ENCODE results near the gene FAM163B.
"Not testable (repeated sequence)": the region's sequence is repeated elsewhere in the genome, so short reads cannot be mapped to it uniquely, and the experiment has no call there.

Gene FAM163B

GRCh38 chr9:133571896-133572595 is 37.1 kb downstream of the FAM163B start:
- H3K36me3 ChIP-seq = no peaks in the 10 kb centered on the region
- H3K9me3 ChIP-seq = no peaks in the 10 kb centered on the region
- H3K27ac ChIP-seq = peak overlapping the region; percentile 38; the same call in 1 of the 2 replicates
- H3K27me3 ChIP-seq = peaks cover 6% of the 10 kb centered on the region; the same call in 1 of the 2 replicates
- H4K20me1 ChIP-seq = no peaks in the 10 kb centered on the region
- peak overlapping the region; percentile 99 for H3K4me2 ChIP-seq
- H3K9ac ChIP-seq = no peak overlapping the region
- TF ChIP-seq Cebpa-rat (IDR thresholded peaks at IDR 0.05) = no peak
- no peak overlapping the region for H3K4me3 ChIP-seq
- H3K4me1 ChIP-seq = peaks cover 96% of the 10 kb centered on the region

- Histone ChIP-seq H3K36me3 (no peaks in the 10 kb centered on the region), H3K4me2 (peak overlapping the region; percentile 75), H3K27ac (peak overlapping the region; percentile 38), H4K20me1 (no peaks in the 10 kb centered on the region), H3K27me3 (peaks cover 6% of the 10 kb centered on the region; the same call in 1 of the 2 replicates), H3K4me3 (no peak overlapping the region), H3K9me3 (no peaks in the 10 kb centered on the region), H3K4me1 (peaks cover 93% of the 10 kb centered on the region), H3K9ac (0 out of 2 replicates have a peak overlapping the region, but pooled peaks have one; percentile 19)
- no peak for TF ChIP-seq Cebpa-rat (IDR thresholded peaks at IDR 0.05)
Measured at GRCh38 chr9:133571391-133571890, 37.7 kb downstream of the FAM163B start.

GRCh38 chr9:133570691-133571080 is 38.5 kb downstream of the FAM163B start:
- Histone ChIP-seq H3K4me3 (no peak overlapping the region), H3K27me3 (peaks cover 6% of the 10 kb centered on the region; the same call in 1 of the 2 replicates), H3K4me1 (peaks cover 88% of the 10 kb centered on the region), H3K4me2 (peak overlapping the region; percentile 75), H3K9ac (no peak overlapping the region), H4K20me1 (no peaks in the 10 kb centered on the region), H3K36me3 (no peaks in the 10 kb centered on the region), H3K27ac (peak overlapping the region; percentile 38), H3K9me3 (no peaks in the 10 kb centered on the region)
- TF ChIP-seq Cebpa-rat (IDR thresholded peaks at IDR 0.05) = no peak

GRCh38 chr9:133569891-133570690 is 39.1 kb downstream of the FAM163B start:
- Histone ChIP-seq H3K9ac (no peak overlapping the region), H3K9me3 (no peaks in the 10 kb centered on the region), H4K20me1 (no peaks in the 10 kb centered on the region), H3K4me1 (peaks cover 88% of the 10 kb centered on the region), H3K4me2 (no peak overlapping the region), H3K36me3 (no peaks in the 10 kb centered on the region), H3K27ac (no peak overlapping the region; the same call in 1 of the 2 replicates), H3K27me3 (peaks cover 6% of the 10 kb centered on the region; the same call in 1 of the 2 replicates), H3K4me3 (no peak overlapping the region)
- no peak for TF ChIP-seq Cebpa-rat (IDR thresholded peaks at IDR 0.05)

DNA sequence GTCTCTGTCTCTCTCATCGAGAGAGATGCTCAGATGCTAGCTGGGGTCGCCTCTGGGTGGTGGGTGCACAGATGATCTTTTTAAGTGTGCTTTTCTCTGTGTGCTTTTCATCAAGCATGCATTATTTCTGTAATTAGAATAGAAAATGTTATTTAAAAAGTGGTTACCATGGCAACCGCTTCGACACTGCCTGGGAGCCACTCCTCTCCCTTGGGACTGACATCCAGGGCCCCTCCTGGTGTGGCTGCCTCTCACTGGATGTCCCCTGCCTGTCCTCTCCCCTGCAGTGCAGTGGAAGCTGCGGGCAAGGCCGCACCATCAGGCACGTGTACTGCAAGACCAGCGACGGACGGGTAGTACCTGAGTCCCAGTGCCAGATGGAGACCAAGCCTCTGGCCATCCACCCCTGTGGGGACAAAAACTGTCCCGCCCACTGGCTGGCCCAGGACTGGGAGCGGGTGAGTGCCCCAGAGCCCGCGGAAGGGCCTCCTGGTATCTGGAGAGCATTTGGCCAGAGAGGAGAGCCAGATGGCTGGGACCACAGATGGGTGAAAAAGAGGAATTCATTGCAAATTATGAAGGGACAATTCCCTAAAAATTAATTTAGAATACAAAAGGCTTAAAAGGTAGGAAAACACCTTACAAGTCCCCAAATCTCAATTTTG is 39.9 kb downstream of the FAM163B start:
- peak overlapping the region; percentile 85 for H3K4me2 ChIP-seq
- H3K9ac ChIP-seq = no peak overlapping the region
- no peaks in the 10 kb centered on the region for H4K20me1 ChIP-seq
- H3K4me1 ChIP-seq = peaks cover 85% of the 10 kb centered on the region
- TF ChIP-seq Cebpa-rat (IDR thresholded peaks at IDR 0.05) = no peak
- H3K36me3 ChIP-seq = no peaks in the 10 kb centered on the region
- peaks cover 6% of the 10 kb centered on the region; the same call in 1 of the 2 replicates for H3K27me3 ChIP-seq
- H3K4me3 ChIP-seq = no peak overlapping the region
- no peak overlapping the region for H3K27ac ChIP-seq
- no peaks in the 10 kb centered on the region for H3K9me3 ChIP-seq

DNA sequence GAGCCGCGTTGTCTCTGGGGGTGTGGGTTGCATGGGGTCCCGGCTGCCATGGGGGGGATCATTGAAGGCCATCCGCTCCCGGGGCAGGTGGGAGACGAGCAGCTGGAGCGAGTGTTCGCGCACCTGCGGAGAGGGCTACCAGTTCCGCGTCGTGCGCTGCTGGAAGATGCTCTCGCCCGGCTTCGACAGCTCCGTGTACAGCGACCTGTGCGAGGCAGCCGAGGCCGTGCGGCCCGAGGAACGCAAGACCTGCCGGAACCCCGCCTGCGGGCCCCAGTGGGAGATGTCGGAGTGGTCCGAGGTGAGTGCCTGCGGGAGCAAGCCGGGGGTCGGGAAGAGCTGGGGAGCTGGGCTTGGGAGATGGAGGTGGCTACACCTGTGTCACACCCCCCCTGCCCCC is 41.0 kb downstream of the FAM163B start:
- no peak overlapping the region for H3K4me3 ChIP-seq
- H3K9me3 ChIP-seq = no peaks in the 10 kb centered on the region
- TF ChIP-seq Cebpa-rat (IDR thresholded peaks at IDR 0.05) = no peak
- H3K4me2 ChIP-seq = peak overlapping the region; percentile 85
- peaks cover 6% of the 10 kb centered on the region; the same call in 1 of the 2 replicates for H3K27me3 ChIP-seq
- peaks cover 79% of the 10 kb centered on the region for H3K4me1 ChIP-seq
- no peak overlapping the region for H3K27ac ChIP-seq
- no peaks in the 10 kb centered on the region for H3K36me3 ChIP-seq
- no peaks in the 10 kb centered on the region for H4K20me1 ChIP-seq
- no peak overlapping the region for H3K9ac ChIP-seq

DNA sequence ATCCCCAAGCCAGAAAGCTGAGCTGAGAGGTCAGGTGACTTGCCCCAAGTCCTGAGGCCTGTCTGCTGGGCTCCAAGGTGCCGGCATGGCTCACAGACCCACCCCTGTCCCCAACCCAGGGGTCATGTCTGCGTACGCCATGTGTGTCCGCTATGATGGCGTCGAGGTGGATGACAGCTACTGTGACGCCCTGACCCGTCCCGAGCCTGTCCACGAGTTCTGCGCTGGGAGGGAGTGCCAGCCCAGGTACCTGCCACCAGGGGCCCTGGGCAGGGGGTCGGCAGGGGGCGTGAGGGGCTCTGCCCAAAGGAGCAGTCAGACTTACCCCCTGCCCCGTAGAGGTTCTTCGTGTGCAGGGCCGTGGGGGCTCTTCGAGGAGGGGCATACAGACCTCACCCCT is 42.4 kb downstream of the FAM163B start:
- H3K9ac ChIP-seq = no peak overlapping the region
- no peak overlapping the region for H3K4me2 ChIP-seq
- no peak overlapping the region for H3K4me3 ChIP-seq
- no peak for TF ChIP-seq Cebpa-rat (IDR thresholded peaks at IDR 0.05)
- no peaks in the 10 kb centered on the region for H3K9me3 ChIP-seq
- H3K36me3 ChIP-seq = no peaks in the 10 kb centered on the region
- no peaks in the 10 kb centered on the region for H4K20me1 ChIP-seq
- H3K4me1 ChIP-seq = peaks cover 79% of the 10 kb centered on the region
- no peak overlapping the region for H3K27ac ChIP-seq
- H3K27me3 ChIP-seq = peaks cover 6% of the 10 kb centered on the region; the same call in 1 of the 2 replicates

DNA sequence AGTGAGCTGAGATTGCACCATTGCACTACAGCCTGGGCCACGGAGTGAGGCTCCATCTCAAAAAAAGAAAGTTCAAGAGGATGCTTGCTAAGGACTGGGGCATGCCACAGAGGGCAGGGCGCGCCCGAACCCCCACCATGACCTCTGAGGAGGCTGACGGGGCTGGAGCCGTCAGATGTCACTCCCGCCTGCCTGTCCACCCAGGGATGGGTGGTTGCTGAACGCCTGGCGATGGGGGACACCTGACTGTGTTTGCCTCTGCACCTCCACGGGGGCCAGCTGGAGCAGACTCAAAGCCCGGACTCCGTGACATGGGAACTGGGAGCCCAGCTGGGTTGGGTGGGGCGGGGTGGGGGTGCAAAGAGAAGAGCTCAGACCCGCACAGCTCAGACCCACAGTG is 42.8 kb downstream of the FAM163B start:
- TF ChIP-seq Cebpa-rat (IDR thresholded peaks at IDR 0.05) = no peak
- no peaks in the 10 kb centered on the region for H4K20me1 ChIP-seq
- no peak overlapping the region for H3K4me3 ChIP-seq
- no peak overlapping the region for H3K9ac ChIP-seq
- H3K4me2 ChIP-seq = no peak overlapping the region
- no peak overlapping the region for H3K27ac ChIP-seq
- peaks cover 6% of the 10 kb centered on the region; the same call in 1 of the 2 replicates for H3K27me3 ChIP-seq
- H3K4me1 ChIP-seq = peaks cover 79% of the 10 kb centered on the region
- no peaks in the 10 kb centered on the region for H3K9me3 ChIP-seq
- H3K36me3 ChIP-seq = no peaks in the 10 kb centered on the region

DNA sequence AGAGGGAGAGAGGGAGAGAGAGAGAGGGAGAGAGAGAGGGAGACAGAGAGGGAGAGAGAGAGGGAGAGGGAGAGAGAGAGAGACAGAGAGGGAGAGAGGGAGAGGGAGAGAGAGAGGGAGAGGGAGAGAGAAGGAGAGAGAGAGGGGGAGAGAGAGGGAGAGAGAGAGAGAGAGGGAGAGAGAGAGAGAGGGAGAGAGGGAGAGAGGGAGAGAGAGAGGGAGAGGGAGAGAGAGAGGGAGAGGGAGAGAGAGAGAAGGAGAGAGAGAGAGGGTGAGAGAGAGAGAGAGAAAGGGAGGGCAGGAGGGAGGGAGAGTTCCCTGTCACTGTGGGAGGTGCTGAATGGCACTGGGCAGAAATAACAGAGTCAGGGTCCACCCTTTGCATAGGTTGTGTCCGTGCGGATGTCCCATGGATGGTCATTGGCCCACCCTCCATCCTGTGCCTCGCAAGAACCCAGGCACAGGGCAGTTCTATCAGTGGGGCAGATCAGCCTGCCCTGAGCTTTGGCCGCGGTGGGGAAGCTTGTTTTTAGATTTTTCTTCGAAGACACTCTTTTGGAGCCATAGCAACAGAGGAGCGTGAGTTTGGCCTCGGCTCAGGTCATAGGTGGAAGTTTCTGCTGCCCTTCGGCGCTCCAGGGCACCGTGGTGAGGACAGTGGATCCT is 44.6 kb downstream of the FAM163B start:
- no peaks in the 10 kb centered on the region for H3K36me3 ChIP-seq
- H3K27me3 ChIP-seq = peaks cover 6% of the 10 kb centered on the region; the same call in 1 of the 2 replicates
- no peak for TF ChIP-seq Cebpa-rat (IDR thresholded peaks at IDR 0.05)
- no peak overlapping the region for H3K4me3 ChIP-seq
- no peak overlapping the region for H3K27ac ChIP-seq
- H3K4me2 ChIP-seq = peak overlapping the region; percentile 4; the same call in 1 of the 2 replicates
- H4K20me1 ChIP-seq = no peaks in the 10 kb centered on the region
- no peaks in the 10 kb centered on the region for H3K9me3 ChIP-seq
- H3K9ac ChIP-seq = no peak overlapping the region
- H3K4me1 ChIP-seq = peaks cover 82% of the 10 kb centered on the region

DNA sequence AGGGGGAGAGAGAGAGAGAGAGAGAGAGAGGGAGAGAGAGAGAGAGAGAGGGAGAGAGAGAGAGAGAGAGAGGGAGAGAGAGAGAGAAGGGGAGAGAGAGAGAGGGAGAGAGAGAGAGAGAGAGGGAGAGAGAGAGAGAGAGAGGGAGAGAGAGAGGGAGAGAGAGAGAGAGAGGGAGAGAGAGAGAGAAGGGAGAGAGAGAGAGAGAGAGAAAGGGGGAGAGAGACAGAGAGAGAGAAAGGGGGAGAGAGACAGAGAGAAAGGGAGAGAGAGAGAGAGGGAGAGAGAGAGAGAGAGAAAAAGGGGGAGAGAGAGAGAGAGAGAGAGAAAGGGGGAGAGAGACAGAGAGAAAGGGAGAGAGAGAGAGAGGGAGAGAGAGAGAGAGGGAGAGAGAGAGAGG is 45.4 kb downstream of the FAM163B start:
- H3K4me3 ChIP-seq, H3K27ac ChIP-seq, H3K27me3 ChIP-seq, H3K9ac ChIP-seq, H4K20me1 ChIP-seq, H3K36me3 ChIP-seq, H3K9me3 ChIP-seq: not testable (repeated sequence)
- Histone ChIP-seq H3K4me2 (peak overlapping the region; percentile 76), H3K4me1 (peaks cover 82% of the 10 kb centered on the region)

All from BLaER1 (cell line).